HG03469 (cell line): ENCODE measurements around the gene ATRX.
"Not testable (repeated sequence)": the region's sequence is repeated elsewhere in the genome, so short reads cannot be mapped to it uniquely, and the experiment has no call there.

Experiments
- ATAC-seq: cut with Tn5 transposase; IDR thresholded peaks from one replicate; pipeline ENCODE4 v1.9.1; 2021; ENCODE audit warnings: mild to moderate bottlenecking, moderate library complexity, moderate number of reproducible peaks; ENCODE audit not compliant: unreplicated experiment

Gene ATRX

GRCh38 chrX:77785486-77786364 lies at the start of gene ATRX:
Gene ATRX (minus strand): TSS chrX:77786216. CDS start chrX:77786001, 215 bp downstream.
- ATAC-seq = peak; percentile 80

- ATAC-seq = not testable (repeated sequence)
These were observed 45.5 kb upstream of the ATRX start for GRCh38 chrX:77831544-77831943.

- ATAC-seq = not testable (repeated sequence)
These were observed 36.0 kb upstream of the ATRX start for GRCh38 chrX:77821989-77822388.

GRCh38 chrX:77820091-77820727 lies 34.2 kb upstream of the ATRX start:
- no peak for ATAC-seq

- ATAC-seq = no peak
These were observed 28.2 kb upstream of the ATRX start for GRCh38 chrX:77814210-77814609.

- no peak for ATAC-seq
These were observed 16.2 kb upstream of the ATRX start for GRCh38 chrX:77802201-77802600.

- ATAC-seq = no peak
These were observed 9.1 kb upstream of the ATRX start for GRCh38 chrX:77795124-77795523.

GRCh38 chrX:77793946-77794345 lies 7.9 kb upstream of the ATRX start:
- ATAC-seq = no peak

- ATAC-seq = no peak
These were observed 2.0 kb upstream of the ATRX start for GRCh38 chrX:77788050-77788449.

- peak; percentile 23 for ATAC-seq
These were observed 307 bp upstream of the ATRX start for GRCh38 chrX:77786365-77786680.

- ATAC-seq = no peak
These were observed 6.3 kb downstream of the ATRX start for GRCh38 chrX:77779695-77780094.

GRCh38 chrX:77776659-77777058 lies 9.4 kb downstream of the ATRX start:
- no peak for ATAC-seq

GRCh38 chrX:77771601-77772000 lies 14.4 kb downstream of the ATRX start:
- ATAC-seq = no peak

- ATAC-seq = no peak
These were observed 17.2 kb downstream of the ATRX start for GRCh38 chrX:77768787-77769186.

GRCh38 chrX:77766212-77766611 lies 19.8 kb downstream of the ATRX start:
- ATAC-seq = not testable (repeated sequence)

- ATAC-seq = no peak
These were observed 30.5 kb downstream of the ATRX start for GRCh38 chrX:77755561-77755960.

GRCh38 chrX:77753942-77754341 lies 32.1 kb downstream of the ATRX start:
- ATAC-seq = not testable (repeated sequence)

GRCh38 chrX:77749695-77750094 lies 36.3 kb downstream of the ATRX start:
- ATAC-seq = no peak

GRCh38 chrX:77743720-77744119 lies 42.3 kb downstream of the ATRX start:
- ATAC-seq = no peak

- ATAC-seq = no peak
These were observed 43.1 kb downstream of the ATRX start for GRCh38 chrX:77742788-77743476.

GRCh38 chrX:77740376-77740905 lies 45.6 kb downstream of the ATRX start:
- no peak for ATAC-seq
